ENCODE measurements around the gene CDC6.

The CDC6 gene

DNA sequence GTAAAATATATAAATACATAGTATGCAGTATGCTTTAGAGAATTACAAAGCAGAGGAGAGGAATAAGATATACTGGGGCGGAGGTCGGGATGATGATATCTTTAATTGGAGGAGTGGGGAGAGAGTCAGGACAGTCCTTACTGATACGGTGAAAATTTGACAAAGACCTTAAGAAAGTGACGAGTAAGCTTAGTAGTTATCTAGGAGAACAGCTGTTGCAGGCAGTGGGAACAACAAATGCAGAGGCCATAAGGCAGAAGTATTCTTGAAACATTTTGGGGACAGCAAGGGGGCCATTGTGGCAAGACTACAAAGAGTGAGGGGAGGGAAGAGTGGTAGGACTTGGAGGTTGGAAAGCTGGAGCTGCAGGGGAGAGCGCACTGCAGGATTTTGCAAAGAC is 22.3 kb upstream of the CDC6 start:
- in situ Hi-C loops (cut with MboI; ENCODE audit: low sequenced_read_pairs, unreplicated experiment), result no loop called here
- DNase-seq (ENCODE audit: low spot score), result no peak
- TF ChIP-seq, protein P1, sequence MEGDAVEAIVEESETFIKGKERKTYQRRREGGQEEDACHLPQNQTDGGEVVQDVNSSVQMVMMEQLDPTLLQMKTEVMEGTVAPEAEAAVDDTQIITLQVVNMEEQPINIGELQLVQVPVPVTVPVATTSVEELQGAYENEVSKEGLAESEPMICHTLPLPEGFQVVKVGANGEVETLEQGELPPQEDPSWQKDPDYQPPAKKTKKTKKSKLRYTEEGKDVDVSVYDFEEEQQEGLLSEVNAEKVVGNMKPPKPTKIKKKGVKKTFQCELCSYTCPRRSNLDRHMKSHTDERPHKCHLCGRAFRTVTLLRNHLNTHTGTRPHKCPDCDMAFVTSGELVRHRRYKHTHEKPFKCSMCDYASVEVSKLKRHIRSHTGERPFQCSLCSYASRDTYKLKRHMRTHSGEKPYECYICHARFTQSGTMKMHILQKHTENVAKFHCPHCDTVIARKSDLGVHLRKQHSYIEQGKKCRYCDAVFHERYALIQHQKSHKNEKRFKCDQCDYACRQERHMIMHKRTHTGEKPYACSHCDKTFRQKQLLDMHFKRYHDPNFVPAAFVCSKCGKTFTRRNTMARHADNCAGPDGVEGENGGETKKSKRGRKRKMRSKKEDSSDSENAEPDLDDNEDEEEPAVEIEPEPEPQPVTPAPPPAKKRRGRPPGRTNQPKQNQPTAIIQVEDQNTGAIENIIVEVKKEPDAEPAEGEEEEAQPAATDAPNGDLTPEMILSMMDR (IDR thresholded peaks at IDR 0.05; ENCODE audit: borderline replicate concordance, control extremely low read depth, extremely low read depth, insufficient read depth, missing control alignments), result no peak

DNA sequence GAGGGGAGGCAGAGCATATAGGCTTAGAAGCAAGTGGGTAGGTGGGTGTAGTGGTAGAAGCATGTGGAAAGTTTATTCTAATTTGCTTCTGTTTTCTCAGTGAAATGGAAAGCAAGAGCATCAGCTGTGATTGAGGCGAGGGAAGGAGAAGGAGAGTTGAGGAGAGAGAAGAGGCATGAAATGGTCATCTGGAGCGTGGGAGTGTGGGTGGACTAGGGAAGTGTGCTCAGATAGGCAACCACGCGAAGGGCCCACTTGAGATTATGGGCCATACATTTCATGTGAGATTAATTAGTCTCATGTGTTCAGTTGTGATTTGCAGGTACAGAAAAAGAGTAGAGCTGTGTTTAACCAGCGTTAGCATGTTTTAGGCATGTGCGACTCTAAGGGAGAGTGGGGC is 20.8 kb upstream of the CDC6 start:
- no peak for DNase-seq (ENCODE audit: low spot score)
- in situ Hi-C loops (cut with MboI; ENCODE audit: low sequenced_read_pairs, unreplicated experiment), result no loop called here
- TF ChIP-seq, protein P1 (IDR thresholded peaks at IDR 0.05; ENCODE audit: borderline replicate concordance, control extremely low read depth, extremely low read depth, insufficient read depth, missing control alignments), result no peak

DNA sequence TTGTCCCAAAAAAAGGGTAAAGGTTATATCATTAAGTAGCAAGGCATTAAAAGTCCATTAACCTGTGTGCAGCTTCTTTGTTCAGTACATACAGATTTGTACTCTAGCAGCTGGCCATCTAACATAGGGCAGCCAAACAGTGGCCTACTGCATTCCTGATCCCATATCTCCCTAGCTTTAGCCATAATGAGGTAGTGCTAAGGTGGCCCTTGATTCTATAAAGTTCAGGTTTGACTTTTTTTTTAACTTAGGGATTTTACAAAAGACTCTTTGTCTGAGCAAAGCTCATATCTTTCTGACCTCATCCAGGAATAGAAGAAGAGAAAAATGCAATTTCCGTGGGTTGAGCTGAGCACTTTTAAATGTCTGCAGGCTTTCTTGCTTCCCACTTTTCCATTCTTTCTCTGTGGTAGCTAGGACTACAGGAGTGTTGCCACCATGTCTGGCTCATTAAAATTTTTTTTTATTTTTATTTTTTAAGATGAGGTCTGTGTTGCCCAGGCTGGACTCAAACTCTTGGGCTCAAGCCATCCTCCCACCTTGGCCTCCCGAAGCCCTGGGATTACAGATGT is 19.5 kb upstream of the CDC6 start:
- DNase-seq (ENCODE audit: low spot score), result no peak
- in situ Hi-C loops (cut with MboI; ENCODE audit: low sequenced_read_pairs, unreplicated experiment), result no loop called here
- TF ChIP-seq, protein P1 (IDR thresholded peaks at IDR 0.05; ENCODE audit: borderline replicate concordance, control extremely low read depth, extremely low read depth, insufficient read depth, missing control alignments), result no peak

DNA sequence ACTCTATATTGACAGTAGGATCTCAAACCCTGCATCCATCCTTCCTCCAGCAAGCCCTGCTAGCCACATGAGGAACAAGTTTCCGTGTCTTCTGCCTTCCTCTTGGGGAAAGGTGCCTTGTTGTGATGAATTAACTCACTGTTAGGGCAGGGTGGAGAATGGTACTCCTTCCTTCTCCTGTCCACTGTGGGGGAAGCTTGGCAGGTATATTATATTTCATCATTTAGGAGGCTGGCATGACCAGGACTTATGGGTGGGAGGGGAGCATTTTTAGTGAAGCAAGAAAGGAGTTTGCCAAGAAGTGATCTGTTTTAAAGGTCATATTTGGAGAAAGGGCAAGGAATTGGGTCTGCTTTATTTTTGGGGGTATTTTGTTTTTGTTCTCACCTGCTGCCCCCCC is 9.3 kb upstream of the CDC6 start:
- DNase-seq (ENCODE audit: low spot score), result no peak
- in situ Hi-C loops (cut with MboI; ENCODE audit: low sequenced_read_pairs, unreplicated experiment), result no loop called here
- TF ChIP-seq, protein P1 (IDR thresholded peaks at IDR 0.05; ENCODE audit: borderline replicate concordance, control extremely low read depth, extremely low read depth, insufficient read depth, missing control alignments), result no peak

DNA sequence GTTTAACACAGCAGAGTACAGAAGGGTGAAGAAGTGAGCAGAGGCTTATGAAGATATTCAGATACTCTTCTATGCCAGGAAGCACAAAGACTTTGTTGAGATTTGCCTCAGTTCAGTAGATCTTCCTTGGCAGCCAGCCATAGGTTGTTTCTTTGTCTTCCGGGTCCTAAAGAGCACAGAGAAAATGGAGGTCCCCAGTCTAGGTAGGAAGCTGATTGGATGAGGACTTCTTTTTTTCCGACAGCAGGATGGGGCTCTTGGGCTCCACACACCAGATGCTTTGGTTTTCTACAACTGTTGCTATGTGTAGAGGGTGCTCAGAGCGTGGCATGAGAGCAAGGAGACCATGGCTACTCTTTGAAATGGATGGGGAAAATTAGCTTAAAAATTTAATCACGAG is 8.3 kb upstream of the CDC6 start:
- in situ Hi-C loops (cut with MboI; ENCODE audit: low sequenced_read_pairs, unreplicated experiment), result no loop called here

DNA sequence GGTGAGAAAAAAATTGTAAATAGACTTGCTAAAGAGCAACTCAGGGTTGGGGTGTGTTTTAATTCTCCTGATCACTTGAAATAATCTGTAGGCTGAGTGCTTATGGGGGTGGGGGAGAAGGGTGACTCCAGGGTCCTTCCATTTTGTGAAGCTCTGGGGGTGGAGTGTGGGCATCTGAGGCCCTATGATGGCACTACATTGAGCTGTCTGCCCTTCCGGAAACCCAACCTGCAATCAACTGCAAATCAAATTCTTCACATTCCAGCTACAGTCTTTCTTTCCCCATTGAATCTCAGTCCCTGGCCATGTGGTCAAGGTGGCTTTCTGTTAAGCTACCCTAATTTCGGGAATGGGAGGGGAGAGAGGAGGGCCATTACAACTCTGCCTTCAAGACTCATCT is 6.0 kb upstream of the CDC6 start:
- in situ Hi-C loops (cut with MboI; ENCODE audit: low sequenced_read_pairs, unreplicated experiment), result loop anchor here (10.0 kb wide), 2 partner anchors 77 to 267 kb away; partner anchors contain the start of gene CSF3
- TF ChIP-seq, protein P1 (IDR thresholded peaks at IDR 0.05; ENCODE audit: borderline replicate concordance, control extremely low read depth, extremely low read depth, insufficient read depth, missing control alignments), result no peak
- DNase-seq (ENCODE audit: low spot score), result no peak

More for the DNA sequence above, 8.3 kb upstream of the CDC6 start:
- no peak for DNase-seq (ENCODE audit: low spot score)
- TF ChIP-seq, protein P1 (IDR thresholded peaks at IDR 0.05; ENCODE audit: borderline replicate concordance, control extremely low read depth, extremely low read depth, insufficient read depth, missing control alignments), result no peak

Measured in GM13976 (cell line).